Measurements from ENCODE around the gene NAV2. TPM values are rescaled to one million over a fixed set of nuclear protein-coding genes. Genes with fewer than 3 reads are reported as not detected.

NAV2 gene
- total RNA-seq, 2 donors from 2014 or later, result 21.3 to 45.3 TPM

DNA sequence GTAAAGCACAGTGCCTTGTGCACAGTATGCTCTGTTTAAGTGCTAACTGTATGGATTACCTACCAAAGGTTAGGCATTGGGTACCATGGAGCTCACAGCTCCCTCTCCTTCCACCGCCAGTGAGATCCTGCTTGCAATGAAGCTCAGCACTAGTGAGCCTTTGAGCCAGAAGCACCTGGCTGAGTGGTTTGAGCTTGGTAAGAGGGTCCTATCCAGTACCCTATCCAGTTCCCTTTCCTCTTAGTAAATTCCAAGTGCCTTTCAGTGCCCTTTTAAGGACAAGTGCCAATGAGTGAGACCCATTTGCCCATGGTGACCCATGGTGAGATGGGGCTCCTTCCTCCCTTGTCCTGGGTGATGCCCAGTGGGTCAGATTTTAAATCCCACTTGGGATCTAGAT is 43.1 kb upstream of the NAV2 start:
- DNase-seq, result no peak
- Histone ChIP-seq H3K4me1 (no peaks in the 10 kb centered on the region), H3K27me3 (no peaks in the 10 kb centered on the region), H3K4me3 (no peak overlapping the region), H3K36me3 (no peaks in the 10 kb centered on the region), H3K9me3 (no peaks in the 10 kb centered on the region), H3K27ac (no peak overlapping the region), H3K9ac (ENCODE audit: low read depth in 2 of 2, low read length in 2 of 2) (no peak overlapping the region)
- intact Hi-C loops (cut with DNase I), result no loop called here
- TF ChIP-seq, protein P1, sequence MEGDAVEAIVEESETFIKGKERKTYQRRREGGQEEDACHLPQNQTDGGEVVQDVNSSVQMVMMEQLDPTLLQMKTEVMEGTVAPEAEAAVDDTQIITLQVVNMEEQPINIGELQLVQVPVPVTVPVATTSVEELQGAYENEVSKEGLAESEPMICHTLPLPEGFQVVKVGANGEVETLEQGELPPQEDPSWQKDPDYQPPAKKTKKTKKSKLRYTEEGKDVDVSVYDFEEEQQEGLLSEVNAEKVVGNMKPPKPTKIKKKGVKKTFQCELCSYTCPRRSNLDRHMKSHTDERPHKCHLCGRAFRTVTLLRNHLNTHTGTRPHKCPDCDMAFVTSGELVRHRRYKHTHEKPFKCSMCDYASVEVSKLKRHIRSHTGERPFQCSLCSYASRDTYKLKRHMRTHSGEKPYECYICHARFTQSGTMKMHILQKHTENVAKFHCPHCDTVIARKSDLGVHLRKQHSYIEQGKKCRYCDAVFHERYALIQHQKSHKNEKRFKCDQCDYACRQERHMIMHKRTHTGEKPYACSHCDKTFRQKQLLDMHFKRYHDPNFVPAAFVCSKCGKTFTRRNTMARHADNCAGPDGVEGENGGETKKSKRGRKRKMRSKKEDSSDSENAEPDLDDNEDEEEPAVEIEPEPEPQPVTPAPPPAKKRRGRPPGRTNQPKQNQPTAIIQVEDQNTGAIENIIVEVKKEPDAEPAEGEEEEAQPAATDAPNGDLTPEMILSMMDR (IDR thresholded peaks at IDR 0.05), result no peak

DNA sequence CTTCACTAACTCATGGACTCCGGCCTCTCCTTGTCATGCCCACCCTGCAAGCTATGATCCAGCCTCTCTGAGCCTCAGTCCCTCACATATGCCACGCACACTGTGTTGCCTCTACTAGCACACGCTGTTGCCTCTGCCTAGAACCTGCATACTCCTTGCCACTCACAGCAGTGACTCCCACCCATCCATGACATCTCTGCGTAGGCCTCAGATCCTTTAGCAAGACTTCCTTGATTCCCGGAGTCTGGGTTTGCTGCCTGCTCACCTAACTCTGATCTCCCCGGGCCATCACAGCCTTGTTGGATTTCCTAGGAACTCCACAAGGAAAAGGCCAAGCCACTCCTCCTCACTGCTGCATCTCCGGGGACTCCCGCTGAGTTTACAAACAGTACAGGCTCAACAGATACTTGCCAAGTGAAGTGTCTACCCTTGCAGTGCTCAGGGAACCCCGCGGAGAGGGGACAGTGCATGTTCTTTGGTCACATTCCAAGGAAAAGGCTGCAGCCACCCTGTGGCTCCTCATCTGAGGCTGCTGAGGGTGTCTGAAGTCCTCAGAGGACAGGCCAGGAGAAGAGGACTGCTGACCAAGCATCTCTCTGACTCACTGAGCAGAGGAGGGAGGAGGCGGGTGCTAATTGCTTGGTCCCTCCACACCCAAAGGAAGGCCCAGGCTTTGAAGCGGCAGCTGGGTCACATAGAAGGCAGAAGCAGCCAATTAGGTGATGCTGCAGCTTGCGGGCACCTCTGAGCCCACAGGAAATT is 42.4 kb upstream of the NAV2 start:
- H3K4me1 ChIP-seq, result no peaks in the 10 kb centered on the region
- no peaks in the 10 kb centered on the region for H3K9me3 ChIP-seq
- intact Hi-C loops (cut with DNase I), result no loop called here
- no peak overlapping the region for H3K4me3 ChIP-seq
- no peak overlapping the region for H3K9ac ChIP-seq (ENCODE audit: low read depth in 2 of 2, low read length in 2 of 2)
- H3K36me3 ChIP-seq, result no peaks in the 10 kb centered on the region
- peak; percentile 27 for DNase-seq
- H3K27me3 ChIP-seq, result no peaks in the 10 kb centered on the region
- TF ChIP-seq, protein P1 (IDR thresholded peaks at IDR 0.05), result no peak
- no peak overlapping the region for H3K27ac ChIP-seq

DNA sequence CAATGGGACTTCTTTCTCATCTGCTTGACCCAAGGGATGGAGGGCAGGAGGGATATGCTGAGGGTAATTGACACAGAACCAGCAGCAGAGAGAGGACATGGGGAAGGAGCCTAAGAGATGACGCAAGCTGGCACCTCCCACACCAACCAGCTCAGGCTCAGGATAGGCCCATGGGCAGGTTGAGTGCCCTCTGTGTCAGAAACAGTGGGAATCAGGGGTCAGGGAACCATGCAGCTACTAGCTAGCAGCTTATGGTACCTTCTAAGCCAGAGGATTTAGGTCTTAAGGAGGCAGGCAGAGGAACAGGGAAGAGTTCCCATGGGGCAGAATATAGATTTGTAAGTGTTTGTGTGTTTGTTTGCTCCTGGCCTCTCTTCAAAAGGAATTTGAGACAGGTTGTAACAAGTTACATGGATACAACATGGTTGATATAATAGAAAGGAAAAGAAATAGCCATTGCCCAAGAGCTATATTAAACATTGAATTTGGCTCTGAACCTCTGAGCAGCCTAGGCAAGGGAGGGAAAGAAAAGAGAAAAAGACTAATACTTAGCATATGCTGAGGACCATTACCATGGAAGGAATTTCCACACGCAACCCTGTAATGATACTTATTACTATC is 39.9 kb upstream of the NAV2 start:
- intact Hi-C loops (cut with DNase I), result no loop called here
- Histone ChIP-seq H3K4me3 (no peak overlapping the region), H3K9me3 (no peaks in the 10 kb centered on the region), H3K4me1 (no peaks in the 10 kb centered on the region), H3K9ac (ENCODE audit: low read depth in 2 of 2, low read length in 2 of 2) (no peak overlapping the region), H3K36me3 (no peaks in the 10 kb centered on the region), H3K27me3 (no peaks in the 10 kb centered on the region), H3K27ac (no peak overlapping the region)
- TF ChIP-seq, protein P1 (IDR thresholded peaks at IDR 0.05), result no peak
- DNase-seq, result no peak

DNA sequence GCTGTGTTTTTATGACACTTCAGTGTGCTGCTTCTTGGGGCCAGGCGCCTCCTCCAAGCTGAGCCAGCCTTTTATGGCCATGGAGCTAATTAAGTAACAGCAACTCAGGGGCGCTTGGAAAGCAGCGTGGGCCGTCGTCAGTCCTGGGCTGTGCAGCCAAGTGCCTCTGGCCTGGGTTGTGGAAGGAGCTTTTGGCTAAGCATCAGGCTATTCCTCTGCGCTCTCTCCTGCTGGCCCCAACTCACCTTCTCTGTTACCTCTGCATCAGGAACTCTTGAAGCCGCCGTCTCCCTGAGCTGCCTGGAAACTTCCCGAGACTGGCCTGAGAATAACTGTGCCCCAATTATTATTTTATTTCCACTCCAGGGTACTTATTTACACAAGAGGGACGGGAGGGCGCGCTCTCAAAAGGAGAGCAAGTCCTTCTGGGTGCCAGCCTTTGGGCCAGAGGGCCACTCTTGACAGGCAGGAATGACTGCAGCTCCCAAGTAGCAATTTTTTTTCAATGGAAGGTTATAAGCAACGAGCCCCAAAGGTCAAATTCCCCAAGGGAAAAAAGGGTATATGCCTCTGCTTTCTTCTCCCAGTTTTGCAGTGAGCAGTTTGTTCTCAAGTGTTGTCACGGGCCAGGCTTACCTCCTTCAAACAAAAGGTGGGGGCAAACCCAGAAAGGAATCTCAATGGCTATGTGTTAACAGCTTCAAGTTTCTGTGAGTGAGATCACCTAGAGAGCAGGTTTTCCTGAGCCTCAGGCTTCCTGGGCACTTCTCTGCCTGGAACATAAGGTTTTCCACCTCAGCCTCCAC is 38.5 kb upstream of the NAV2 start:
- Histone ChIP-seq H3K4me1 (no peaks in the 10 kb centered on the region), H3K9me3 (no peaks in the 10 kb centered on the region), H3K9ac (ENCODE audit: low read depth in 2 of 2, low read length in 2 of 2) (no peak overlapping the region), H3K27ac (no peak overlapping the region), H3K27me3 (no peaks in the 10 kb centered on the region), H3K4me3 (no peak overlapping the region), H3K36me3 (no peaks in the 10 kb centered on the region)
- TF ChIP-seq, protein P1 (IDR thresholded peaks at IDR 0.05), result no peak
- intact Hi-C loops (cut with DNase I), result no loop called here
- peak; percentile 41 for DNase-seq

DNA sequence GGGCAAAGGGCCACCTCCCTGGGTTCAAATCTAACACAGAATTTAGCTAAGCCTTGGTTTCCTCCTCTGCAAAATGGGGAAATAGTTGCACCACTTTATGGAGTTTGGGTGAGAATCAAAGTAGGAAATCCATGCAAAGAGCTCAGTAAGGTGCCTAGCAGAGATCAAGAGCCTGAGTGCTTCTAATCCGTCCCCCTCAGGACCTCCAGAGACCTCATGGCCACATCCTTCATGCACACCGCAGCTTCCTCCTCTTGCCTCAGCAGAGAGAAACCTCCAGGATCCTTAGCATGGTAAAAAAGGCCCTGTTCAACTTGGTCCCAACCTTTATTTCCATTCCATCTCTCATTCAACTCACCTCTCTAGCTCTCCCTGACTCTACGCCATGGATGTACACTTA is 37.8 kb upstream of the NAV2 start:
- Histone ChIP-seq H3K27ac (no peak overlapping the region), H3K4me1 (no peaks in the 10 kb centered on the region), H3K4me3 (no peak overlapping the region), H3K27me3 (no peaks in the 10 kb centered on the region), H3K9me3 (no peaks in the 10 kb centered on the region), H3K9ac (ENCODE audit: low read depth in 2 of 2, low read length in 2 of 2) (no peak overlapping the region), H3K36me3 (no peaks in the 10 kb centered on the region)
- TF ChIP-seq, protein P1 (IDR thresholded peaks at IDR 0.05), result no peak
- intact Hi-C loops (cut with DNase I), result no loop called here
- DNase-seq, result no peak

All from colonic mucosa (tissue), 4 donors.